ENCODE results near the gene CARMIL1.

CARMIL1 gene

GRCh38 chr6:25555188-25555587 lies 276.0 kb downstream of the CARMIL1 start:
- Histone ChIP-seq H2AFZ (ENCODE audit: low read length) (no peak overlapping the region), H3K9ac (ENCODE audit: low read depth, low read length, poor library complexity, severe bottlenecking) (no peak overlapping the region), H3F3A (ENCODE audit: low read depth) (no peaks in the 10 kb centered on the region), H3K4me2 (ENCODE audit: low read depth, low read length, poor library complexity, severe bottlenecking) (no peak overlapping the region), H3K4me3 (ENCODE audit: low read length, poor library complexity, severe bottlenecking) (no peak overlapping the region), H3K27me3 (ENCODE audit: insufficient read depth, low read length, poor library complexity, severe bottlenecking) (no peaks in the 10 kb centered on the region), H3K79me2 (ENCODE audit: insufficient read depth, low read length) (no peaks in the 10 kb centered on the region), H4K20me1 (ENCODE audit: insufficient read depth, low read length, poor library complexity, severe bottlenecking) (no peaks in the 10 kb centered on the region), H3K9me2 (replicated peaks; ENCODE audit: low read depth, low read length) (no peaks in the 10 kb centered on the region), H3K4me1 (ENCODE audit: insufficient read depth, low read length, poor library complexity, severe bottlenecking) (no peaks in the 10 kb centered on the region), H3K36me3 (ENCODE audit: insufficient read depth, low read length) (no peaks in the 10 kb centered on the region), H3K9me3 (ENCODE audit: insufficient read depth, low read depth, low read length) (no peaks in the 10 kb centered on the region)
- TF ChIP-seq EZH2phosphoT487 (IDR thresholded peaks at IDR 0.05; ENCODE audit: borderline replicate concordance) (no peak), CTCF (conservative IDR thresholded peaks at IDR 0.05; ENCODE audit: low read length) (no peak)

- Histone ChIP-seq H3K4me2 (ENCODE audit: low read depth, low read length, poor library complexity, severe bottlenecking) (no peak overlapping the region), H3K4me1 (ENCODE audit: insufficient read depth, low read length, poor library complexity, severe bottlenecking) (no peaks in the 10 kb centered on the region), H3K27me3 (ENCODE audit: insufficient read depth, low read length, poor library complexity, severe bottlenecking) (no peaks in the 10 kb centered on the region), H3K9me3 (ENCODE audit: insufficient read depth, low read depth, low read length) (no peaks in the 10 kb centered on the region), H3K9ac (ENCODE audit: low read depth, low read length, poor library complexity, severe bottlenecking) (no peak overlapping the region), H3K36me3 (ENCODE audit: insufficient read depth, low read length) (no peaks in the 10 kb centered on the region), H3F3A (ENCODE audit: low read depth) (no peaks in the 10 kb centered on the region), H3K79me2 (ENCODE audit: insufficient read depth, low read length) (no peaks in the 10 kb centered on the region), H2AFZ (ENCODE audit: low read length) (no peak overlapping the region), H3K4me3 (ENCODE audit: low read length, poor library complexity, severe bottlenecking) (no peak overlapping the region), H4K20me1 (ENCODE audit: insufficient read depth, low read length, poor library complexity, severe bottlenecking) (no peaks in the 10 kb centered on the region), H3K9me2 (replicated peaks; ENCODE audit: low read depth, low read length) (no peaks in the 10 kb centered on the region)
- TF ChIP-seq EZH2phosphoT487 (IDR thresholded peaks at IDR 0.05; ENCODE audit: borderline replicate concordance) (no peak), CTCF (conservative IDR thresholded peaks at IDR 0.05; ENCODE audit: low read length) (peak; percentile 92)
These were observed 277.3 kb downstream of the CARMIL1 start for GRCh38 chr6:25556516-25556915.

GRCh38 chr6:25558155-25558817 lies 279.1 kb downstream of the CARMIL1 start:
- Histone ChIP-seq H3F3A (ENCODE audit: low read depth) (no peaks in the 10 kb centered on the region), H3K27me3 (ENCODE audit: insufficient read depth, low read length, poor library complexity, severe bottlenecking) (no peaks in the 10 kb centered on the region), H3K4me1 (ENCODE audit: insufficient read depth, low read length, poor library complexity, severe bottlenecking) (no peaks in the 10 kb centered on the region), H3K79me2 (ENCODE audit: insufficient read depth, low read length) (no peaks in the 10 kb centered on the region), H3K4me2 (ENCODE audit: low read depth, low read length, poor library complexity, severe bottlenecking) (no peak overlapping the region), H4K20me1 (ENCODE audit: insufficient read depth, low read length, poor library complexity, severe bottlenecking) (no peaks in the 10 kb centered on the region), H3K4me3 (ENCODE audit: low read length, poor library complexity, severe bottlenecking) (no peak overlapping the region), H3K9ac (ENCODE audit: low read depth, low read length, poor library complexity, severe bottlenecking) (no peak overlapping the region), H2AFZ (ENCODE audit: low read length) (no peak overlapping the region), H3K9me2 (replicated peaks; ENCODE audit: low read depth, low read length) (no peaks in the 10 kb centered on the region), H3K36me3 (ENCODE audit: insufficient read depth, low read length) (no peaks in the 10 kb centered on the region), H3K9me3 (ENCODE audit: insufficient read depth, low read depth, low read length) (no peaks in the 10 kb centered on the region)
- no peak for TF ChIP-seq EZH2phosphoT487 (IDR thresholded peaks at IDR 0.05; ENCODE audit: borderline replicate concordance)
- no peak for TF ChIP-seq CTCF (conservative IDR thresholded peaks at IDR 0.05; ENCODE audit: low read length)
